HEK293 (cell line): Measurements from ENCODE around the gene RPS6KA2.

Experiments used
- CTCF ChIA-PET: fragments of 350-600 bp; formaldehyde crosslinking; extraction: SDS; loops from one replicate; lab custom pipeline; 2021; ENCODE audit warnings: antibody characterized with exemption; lab: Yijun Ruan, JAX
- POLR2A ChIA-PET: fragments of 300-600 bp; formaldehyde crosslinking; extraction: SDS; loops from one replicate; lab custom pipeline; 2020; ENCODE audit warnings: antibody characterized with exemption, inconsistent platforms; lab: Yijun Ruan, JAX
- H3K27ac ChIP-seq: fragments of 200-500 bp; sonication (Bioruptor generic); 2 replicates; pipeline ENCODE4 v1.5.1; 2014; ENCODE audit warnings: low read depth, low read length, control low read depth, inconsistent platforms; ENCODE audit errors: extremely low read depth
- H3K36me3 ChIP-seq, 2 experiments: fragments of 200-500 bp in 1 of 2; sonication (Bioruptor generic) in 1 of 2; 1 replicate in 1 of 2; 2 replicates in 1 of 2; pipeline ENCODE4 v1.5.1; 2014 to 2017; ENCODE audit warnings: inconsistent platforms in 2 of 2, low read length in 2 of 2; ENCODE audit not compliant: control insufficient read depth in 2 of 2, insufficient read depth in 1 of 2
- H3K4me1 ChIP-seq: fragments of 200-500 bp; sonication (Bioruptor generic); 2 replicates; pipeline ENCODE4 v1.5.1; 2014; ENCODE audit warnings: mild to moderate bottlenecking, low read length, inconsistent platforms; ENCODE audit not compliant: control insufficient read depth, insufficient read depth
- H3K4me3 ChIP-seq: 2 replicates; pipeline ENCODE4 v1.5.1; 2011; ENCODE audit warnings: low read depth, mild to moderate bottlenecking, control low read depth, low read length, moderate library complexity
- H3K9me3 ChIP-seq: fragments of 200-500 bp; sonication (Bioruptor generic); 2 replicates; pipeline ENCODE4 v1.5.1; 2014; ENCODE audit warnings: low read depth, low read length, inconsistent platforms; ENCODE audit not compliant: control insufficient read depth, insufficient read depth
- BCL11A ChIP-seq: fragments of 450-650 bp; formaldehyde crosslinking; IDR thresholded peaks from 2 replicates; pipeline ENCODE4 v1.5.1; 2016; ENCODE audit warnings: low read depth, missing biosample characterization, missing genetic modification characterization
- EGR2 ChIP-seq: fragments of 450-650 bp; formaldehyde crosslinking; IDR thresholded peaks from 2 replicates; pipeline ENCODE4 v1.5.1; 2016; ENCODE audit warnings: low read depth, missing biosample characterization, missing genetic modification characterization
- SCRT2 ChIP-seq: fragments of 450-650 bp; formaldehyde crosslinking; IDR thresholded peaks from 2 replicates; pipeline ENCODE4 v1.5.1; 2016; ENCODE audit warnings: missing biosample characterization, missing genetic modification characterization
- TRIM28 ChIP-seq: IDR thresholded peaks from 2 replicates; pipeline ENCODE4 v1.6.1; 2011; ENCODE audit warnings: low read length, control low read depth, borderline replicate concordance
- ZNF174 ChIP-seq: fragments of 450-650 bp; formaldehyde crosslinking; IDR thresholded peaks from 2 replicates; pipeline ENCODE4 v1.5.0; 2017; ENCODE audit warnings: missing biosample characterization, mild to moderate bottlenecking, missing genetic modification characterization
- ZNF214 ChIP-seq: fragments of 450-650 bp; formaldehyde crosslinking; IDR thresholded peaks from 2 replicates; pipeline ENCODE4 v1.5.1; 2017; ENCODE audit warnings: missing biosample characterization, mild to moderate bottlenecking, missing genetic modification characterization, borderline replicate concordance
- ZNF221 ChIP-seq: fragments of 450-650 bp; formaldehyde crosslinking; IDR thresholded peaks from 2 replicates; pipeline ENCODE4 v1.5.1; 2017; ENCODE audit warnings: missing biosample characterization, missing genetic modification characterization, borderline replicate concordance
- ZNF324 ChIP-seq: fragments of 450-650 bp; formaldehyde crosslinking; IDR thresholded peaks from 2 replicates; pipeline ENCODE4 v1.5.1; 2016; ENCODE audit warnings: missing biosample characterization, missing genetic modification characterization
- ZNF335 ChIP-seq: fragments of 450-650 bp; formaldehyde crosslinking; conservative IDR thresholded peaks from 2 replicates; pipeline ENCODE4 v1.5.1; 2016; ENCODE audit warnings: missing biosample characterization, missing genetic modification characterization
- ZNF366 ChIP-seq: fragments of 450-650 bp; formaldehyde crosslinking; conservative IDR thresholded peaks from 2 replicates; pipeline ENCODE4 v1.5.1; 2016; ENCODE audit warnings: missing biosample characterization, missing genetic modification characterization
- ZNF37A ChIP-seq: fragments of 450-650 bp; IDR thresholded peaks from 2 replicates; pipeline ENCODE4 v1.5.1; 2018; ENCODE audit warnings: missing biosample characterization, missing genetic modification characterization
- ZNF514 ChIP-seq: fragments of 450-650 bp; formaldehyde crosslinking; IDR thresholded peaks from 2 replicates; pipeline ENCODE4 v1.5.1; 2016; ENCODE audit warnings: missing biosample characterization, missing genetic modification characterization
- ZNF521 ChIP-seq: fragments of 450-650 bp; formaldehyde crosslinking; IDR thresholded peaks from 2 replicates; pipeline ENCODE4 v1.5.1; 2017; ENCODE audit warnings: missing biosample characterization, mild to moderate bottlenecking, missing genetic modification characterization
- ZNF660 ChIP-seq: fragments of 450-650 bp; IDR thresholded peaks from 2 replicates; pipeline ENCODE4 v1.5.1; 2018; ENCODE audit warnings: missing biosample characterization, mild to moderate bottlenecking, missing genetic modification characterization
- ZNF76 ChIP-seq: fragments of 450-650 bp; formaldehyde crosslinking; IDR thresholded peaks from 2 replicates; pipeline ENCODE4; 2016; ENCODE audit warnings: low read depth, missing biosample characterization, missing genetic modification characterization, borderline replicate concordance
- ZNF830 ChIP-seq: fragments of 450-650 bp; IDR thresholded peaks from 2 replicates; pipeline ENCODE4 v1.5.0; 2018; ENCODE audit warnings: missing biosample characterization, missing genetic modification characterization, low read depth, mild to moderate bottlenecking, moderate library complexity
- ZSCAN16 ChIP-seq: fragments of 450-650 bp; formaldehyde crosslinking; IDR thresholded peaks from 2 replicates; pipeline ENCODE4 v1.5.1; 2016; ENCODE audit warnings: missing biosample characterization, missing genetic modification characterization
- TF ChIP-seq, protein P1 (sequence below): fragments of 450-650 bp; formaldehyde crosslinking; IDR thresholded peaks from 2 replicates; pipeline ENCODE4 v1.5.1; 2016; ENCODE audit warnings: missing biosample characterization, missing genetic modification characterization
- TF ChIP-seq, protein P2 (sequence below): fragments of 450-650 bp; formaldehyde crosslinking; IDR thresholded peaks from 2 replicates; pipeline ENCODE4 v1.5.1; 2016; ENCODE audit warnings: missing biosample characterization, missing genetic modification characterization
- TF ChIP-seq, protein P3 (sequence below): fragments of 450-650 bp; formaldehyde crosslinking; IDR thresholded peaks from 2 replicates; pipeline ENCODE4 v1.5.1; 2016; ENCODE audit warnings: missing biosample characterization, missing genetic modification characterization
- TF ChIP-seq, protein P4 (sequence below): fragments of 450-650 bp; formaldehyde crosslinking; IDR thresholded peaks from 2 replicates; pipeline ENCODE4 v1.5.1; 2016; ENCODE audit warnings: missing biosample characterization, missing genetic modification characterization

The RPS6KA2 gene

DNA sequence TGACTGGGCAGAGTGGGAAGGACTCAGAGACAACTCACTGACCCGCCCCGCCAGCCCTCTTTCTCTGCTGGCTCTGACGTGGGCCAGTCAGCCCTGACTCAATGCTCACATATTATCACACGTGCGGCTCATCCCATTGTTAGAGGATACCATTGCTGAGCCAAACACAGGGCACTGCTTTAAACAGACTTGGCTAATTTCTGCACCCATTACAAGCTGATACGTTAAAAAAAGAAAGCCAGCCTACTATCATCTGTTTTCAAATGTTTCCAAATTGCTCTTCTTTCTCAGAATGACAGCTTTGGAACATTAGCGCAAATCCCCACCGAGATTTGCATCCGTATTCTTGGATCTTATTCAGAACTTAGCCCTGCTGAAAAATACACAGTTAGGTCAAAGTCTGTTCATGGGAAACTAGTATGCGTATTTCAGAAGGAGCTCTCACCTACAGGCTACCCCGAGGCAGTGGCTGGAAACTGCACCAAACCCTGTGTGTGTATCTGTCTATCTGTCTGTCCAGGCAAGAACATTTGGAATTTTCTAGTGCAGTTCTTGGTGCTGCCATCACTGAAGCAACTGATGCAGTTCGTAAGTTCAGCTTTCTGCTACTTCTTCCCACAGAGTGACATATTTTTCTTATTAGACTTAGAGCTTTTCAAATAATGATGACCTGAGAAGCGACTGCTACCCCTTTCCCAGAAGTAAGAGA is 73.3 kb downstream of the RPS6KA2 start (continued):
- TF ChIP-seq ZNF37A (tag by site-specific recombination) (no peak), ZNF324 (tag by site-specific recombination) (no peak), ZNF335 (tag by site-specific recombination) (no peak)

DNA sequence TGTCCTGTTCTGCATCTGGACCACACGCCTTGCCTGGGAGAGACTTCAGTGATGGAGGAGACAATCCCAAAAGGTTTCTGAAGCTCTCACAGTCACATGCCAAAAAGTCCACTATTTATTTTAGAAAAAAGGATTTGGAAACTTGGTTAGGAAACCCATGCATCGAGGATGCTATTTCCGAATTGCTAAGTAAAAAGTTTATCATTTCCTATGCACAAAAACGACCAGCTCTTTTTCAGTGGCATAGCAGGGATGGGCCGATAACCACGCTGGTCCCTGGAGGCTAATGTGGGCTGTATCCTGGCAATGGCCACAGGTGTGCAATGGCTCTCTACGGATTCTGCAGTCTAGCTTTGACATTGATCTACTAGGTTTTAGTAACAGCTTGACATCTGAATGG is 74.5 kb downstream of the RPS6KA2 start:
- POLR2A ChIA-PET: no interaction called here
- no peaks in the 10 kb centered on the region for H3K4me1 ChIP-seq
- no peak overlapping the region for H3K27ac ChIP-seq
- TF ChIP-seq ZNF221 (tag by site-specific recombination) (no peak), ZNF214 (tag by site-specific recombination) (no peak), ZNF174 (tag by site-specific recombination) (no peak), EGR2 (tag by site-specific recombination) (no peak), ZNF521 (no peak), ZNF37A (tag by site-specific recombination) (no peak), ZNF514 (tag by site-specific recombination) (no peak), TRIM28 (no peak), ZNF660 (tag by site-specific recombination) (no peak), BCL11A (tag by site-specific recombination) (no peak), ZNF830 (no peak), ZNF366 (no peak), ZNF76 (tag by site-specific recombination) (no peak), SCRT2 (tag by site-specific recombination) (no peak), ZSCAN16 (tag by site-specific recombination) (no peak)
- TF ChIP-seq, protein P1, sequence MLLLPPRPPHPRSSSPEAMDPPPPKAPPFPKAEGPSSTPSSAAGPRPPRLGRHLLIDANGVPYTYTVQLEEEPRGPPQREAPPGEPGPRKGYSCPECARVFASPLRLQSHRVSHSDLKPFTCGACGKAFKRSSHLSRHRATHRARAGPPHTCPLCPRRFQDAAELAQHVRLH (tag by site-specific recombination): no peak
- TF ChIP-seq, protein P2, sequence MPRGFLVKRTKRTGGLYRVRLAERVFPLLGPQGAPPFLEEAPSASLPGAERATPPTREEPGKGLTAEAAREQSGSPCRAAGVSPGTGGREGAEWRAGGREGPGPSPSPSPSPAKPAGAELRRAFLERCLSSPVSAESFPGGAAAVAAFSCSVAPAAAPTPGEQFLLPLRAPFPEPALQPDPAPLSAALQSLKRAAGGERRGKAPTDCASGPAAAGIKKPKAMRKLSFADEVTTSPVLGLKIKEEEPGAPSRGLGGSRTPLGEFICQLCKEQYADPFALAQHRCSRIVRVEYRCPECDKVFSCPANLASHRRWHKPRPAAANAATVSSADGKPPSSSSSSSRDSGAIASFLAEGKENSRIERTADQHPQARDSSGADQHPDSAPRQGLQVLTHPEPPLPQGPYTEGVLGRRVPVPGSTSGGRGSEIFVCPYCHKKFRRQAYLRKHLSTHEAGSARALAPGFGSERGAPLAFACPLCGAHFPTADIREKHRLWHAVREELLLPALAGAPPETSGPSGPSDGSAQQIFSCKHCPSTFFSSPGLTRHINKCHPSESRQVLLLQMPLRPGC: no peak
- TF ChIP-seq, protein P3, sequence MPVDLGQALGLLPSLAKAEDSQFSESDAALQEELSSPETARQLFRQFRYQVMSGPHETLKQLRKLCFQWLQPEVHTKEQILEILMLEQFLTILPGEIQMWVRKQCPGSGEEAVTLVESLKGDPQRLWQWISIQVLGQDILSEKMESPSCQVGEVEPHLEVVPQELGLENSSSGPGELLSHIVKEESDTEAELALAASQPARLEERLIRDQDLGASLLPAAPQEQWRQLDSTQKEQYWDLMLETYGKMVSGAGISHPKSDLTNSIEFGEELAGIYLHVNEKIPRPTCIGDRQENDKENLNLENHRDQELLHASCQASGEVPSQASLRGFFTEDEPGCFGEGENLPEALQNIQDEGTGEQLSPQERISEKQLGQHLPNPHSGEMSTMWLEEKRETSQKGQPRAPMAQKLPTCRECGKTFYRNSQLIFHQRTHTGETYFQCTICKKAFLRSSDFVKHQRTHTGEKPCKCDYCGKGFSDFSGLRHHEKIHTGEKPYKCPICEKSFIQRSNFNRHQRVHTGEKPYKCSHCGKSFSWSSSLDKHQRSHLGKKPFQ (tag by site-specific recombination): no peak
- TF ChIP-seq, protein P4, sequence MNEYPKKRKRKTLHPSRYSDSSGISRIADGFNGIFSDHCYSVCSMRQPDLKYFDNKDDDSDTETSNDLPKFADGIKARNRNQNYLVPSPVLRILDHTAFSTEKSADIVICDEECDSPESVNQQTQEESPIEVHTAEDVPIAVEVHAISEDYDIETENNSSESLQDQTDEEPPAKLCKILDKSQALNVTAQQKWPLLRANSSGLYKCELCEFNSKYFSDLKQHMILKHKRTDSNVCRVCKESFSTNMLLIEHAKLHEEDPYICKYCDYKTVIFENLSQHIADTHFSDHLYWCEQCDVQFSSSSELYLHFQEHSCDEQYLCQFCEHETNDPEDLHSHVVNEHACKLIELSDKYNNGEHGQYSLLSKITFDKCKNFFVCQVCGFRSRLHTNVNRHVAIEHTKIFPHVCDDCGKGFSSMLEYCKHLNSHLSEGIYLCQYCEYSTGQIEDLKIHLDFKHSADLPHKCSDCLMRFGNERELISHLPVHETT (tag by site-specific recombination): no peak
- no peaks in the 10 kb centered on the region for H3K36me3 ChIP-seq
- H3K4me3 ChIP-seq: no peak overlapping the region
- CTCF ChIA-PET: no interaction called here
- no peaks in the 10 kb centered on the region for H3K9me3 ChIP-seq
